Measurements from ENCODE around the gene RUNX2.

DNA sequence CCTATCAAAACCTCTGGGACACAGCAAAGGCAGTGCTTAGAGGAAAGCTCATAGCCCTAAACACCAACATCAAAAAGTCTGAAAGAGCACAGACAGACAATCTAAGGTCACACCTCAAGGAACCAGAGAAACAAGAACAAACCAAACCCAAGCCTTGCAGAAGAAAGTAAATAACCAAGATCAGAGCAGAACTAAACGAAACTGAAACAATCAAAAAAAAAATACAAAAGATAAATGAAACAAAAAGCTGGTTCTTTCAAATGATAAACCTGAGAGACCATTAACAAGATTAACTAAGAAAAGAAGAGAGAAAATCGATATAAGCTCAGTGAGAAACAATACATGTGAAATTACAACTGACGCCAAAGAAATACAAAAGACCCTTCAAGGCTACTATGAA, 34.8 kb upstream of the RUNX2 start:
- TF ChIP-seq, protein P1, sequence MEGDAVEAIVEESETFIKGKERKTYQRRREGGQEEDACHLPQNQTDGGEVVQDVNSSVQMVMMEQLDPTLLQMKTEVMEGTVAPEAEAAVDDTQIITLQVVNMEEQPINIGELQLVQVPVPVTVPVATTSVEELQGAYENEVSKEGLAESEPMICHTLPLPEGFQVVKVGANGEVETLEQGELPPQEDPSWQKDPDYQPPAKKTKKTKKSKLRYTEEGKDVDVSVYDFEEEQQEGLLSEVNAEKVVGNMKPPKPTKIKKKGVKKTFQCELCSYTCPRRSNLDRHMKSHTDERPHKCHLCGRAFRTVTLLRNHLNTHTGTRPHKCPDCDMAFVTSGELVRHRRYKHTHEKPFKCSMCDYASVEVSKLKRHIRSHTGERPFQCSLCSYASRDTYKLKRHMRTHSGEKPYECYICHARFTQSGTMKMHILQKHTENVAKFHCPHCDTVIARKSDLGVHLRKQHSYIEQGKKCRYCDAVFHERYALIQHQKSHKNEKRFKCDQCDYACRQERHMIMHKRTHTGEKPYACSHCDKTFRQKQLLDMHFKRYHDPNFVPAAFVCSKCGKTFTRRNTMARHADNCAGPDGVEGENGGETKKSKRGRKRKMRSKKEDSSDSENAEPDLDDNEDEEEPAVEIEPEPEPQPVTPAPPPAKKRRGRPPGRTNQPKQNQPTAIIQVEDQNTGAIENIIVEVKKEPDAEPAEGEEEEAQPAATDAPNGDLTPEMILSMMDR (conservative IDR thresholded peaks at IDR 0.05; ENCODE audit: low read depth, low read length), result no peak
- TF ChIP-seq EZH2phosphoT487 (IDR thresholded peaks at IDR 0.05; ENCODE audit: borderline replicate concordance, low read length), result no peak
- no peak for TF ChIP-seq EZH2 (IDR thresholded peaks at IDR 0.05; ENCODE audit: low read length, unreplicated experiment)

Measured in PC-3 (cell line).